HG03521 (cell line): ENCODE measurements around the gene LRRFIP1.
"Not testable (repeated sequence)": the region's sequence is repeated elsewhere in the genome, so short reads cannot be mapped to it uniquely, and the experiment has no call there.

Experiments
- ATAC-seq: cut with Tn5 transposase; IDR thresholded peaks from one replicate; pipeline ENCODE4 v1.9.1; 2021; ENCODE audit warnings: mild to moderate bottlenecking, moderate library complexity; ENCODE audit not compliant: unreplicated experiment

LRRFIP1 gene

GRCh38 chr2:237763812-237764211 lies 136.4 kb downstream of the LRRFIP1 start:
- ATAC-seq = no peak

DNA sequence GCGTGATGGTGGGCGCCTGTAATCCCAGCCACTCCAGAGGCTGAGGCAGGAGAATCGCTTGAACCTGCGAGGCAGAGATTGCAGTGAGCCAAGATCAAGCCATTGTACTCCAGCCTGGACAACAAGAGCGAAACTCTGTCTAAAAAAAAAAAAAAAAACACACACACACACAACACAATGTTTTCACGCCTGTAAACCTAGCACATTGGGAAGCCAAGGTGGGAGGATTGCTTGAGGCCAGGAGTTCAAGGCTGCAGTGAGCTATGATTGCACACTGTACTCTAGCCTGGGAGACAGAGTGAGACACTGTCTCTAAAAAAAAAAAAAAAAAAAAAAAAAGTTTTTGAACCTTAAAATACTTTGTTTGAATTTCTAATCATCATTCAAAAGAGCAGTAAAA lies 137.7 kb downstream of the LRRFIP1 start:
- ATAC-seq = not testable (repeated sequence)

DNA sequence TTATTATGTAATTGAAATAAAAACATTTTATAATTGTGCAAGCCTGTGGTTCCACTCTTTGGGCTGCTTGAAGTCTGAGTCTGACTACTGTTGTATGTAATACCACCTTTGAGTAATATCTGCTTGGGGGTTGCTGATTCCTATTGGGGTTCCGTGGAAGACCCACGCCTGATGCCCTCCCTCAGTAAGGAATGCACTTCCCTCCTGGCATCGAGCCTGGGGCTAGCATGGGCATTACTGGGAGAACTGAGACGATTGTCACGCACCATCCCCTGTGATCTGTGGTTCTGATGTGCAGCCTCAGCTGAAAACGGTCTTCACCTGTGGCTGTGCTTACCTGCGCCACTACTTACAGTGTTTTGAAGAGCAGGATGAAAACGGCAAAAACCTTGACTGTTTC lies 138.5 kb downstream of the LRRFIP1 start:
- no peak for ATAC-seq

GRCh38 chr2:237766340-237766739 lies 139.0 kb downstream of the LRRFIP1 start:
- ATAC-seq = no peak

DNA sequence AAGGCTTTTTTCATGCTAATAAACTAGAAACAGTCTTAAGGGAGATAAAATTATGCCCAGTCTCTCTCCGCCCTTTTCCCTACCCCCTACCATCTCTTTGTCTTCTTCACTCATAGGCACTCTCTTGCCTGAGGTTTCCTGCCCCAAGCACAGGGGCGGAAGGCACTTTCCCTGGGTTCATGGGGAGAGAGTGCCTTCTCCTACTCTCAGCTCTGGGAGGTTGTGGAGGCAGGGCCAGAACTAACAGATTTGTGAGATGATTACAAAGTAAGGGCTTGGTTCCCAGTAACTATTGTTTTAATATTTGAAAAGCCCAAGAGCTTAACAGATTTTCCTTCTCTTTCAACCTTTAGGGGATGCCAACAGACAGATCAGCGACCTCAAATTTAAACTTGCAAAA lies 145.1 kb downstream of the LRRFIP1 start:
- ATAC-seq = no peak

GRCh38 chr2:237773826-237774225 lies 146.4 kb downstream of the LRRFIP1 start:
- ATAC-seq = no peak

DNA sequence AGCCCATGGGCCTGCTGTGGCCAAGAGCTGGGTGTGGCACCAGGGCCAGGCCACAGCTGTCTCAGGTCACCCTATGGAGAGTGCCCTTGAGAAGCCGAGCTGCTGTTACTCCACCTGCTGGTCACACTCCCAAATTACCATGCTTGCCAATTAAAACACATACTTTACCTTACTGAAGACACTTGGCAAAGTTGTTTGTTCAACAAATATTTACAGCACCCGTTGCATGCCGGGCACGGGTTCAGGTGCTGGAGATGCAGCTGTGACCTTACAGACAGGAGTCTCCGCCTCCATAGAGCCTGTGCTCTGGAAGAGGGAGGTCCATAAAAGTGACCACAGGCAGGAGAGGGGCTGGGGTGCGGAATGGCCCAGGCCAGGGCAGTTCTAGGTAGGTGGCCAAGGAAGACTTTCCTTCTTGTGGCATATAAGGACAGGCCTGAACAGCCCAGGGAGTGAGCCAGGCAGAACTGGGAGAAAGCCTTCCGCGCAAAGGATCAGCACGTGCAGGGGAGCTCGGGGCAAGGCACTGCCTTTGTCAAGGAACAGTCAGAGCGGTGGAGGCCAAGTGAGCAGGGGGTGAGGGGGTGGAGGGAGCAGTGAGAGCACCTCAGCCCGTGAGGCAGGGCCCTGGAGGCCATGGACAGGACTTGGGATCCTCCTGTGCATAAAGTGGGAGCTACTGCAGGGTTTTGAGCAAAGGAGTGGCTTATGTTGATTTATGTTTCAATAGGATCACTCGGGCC lies 147.6 kb downstream of the LRRFIP1 start:
- ATAC-seq = no peak

DNA sequence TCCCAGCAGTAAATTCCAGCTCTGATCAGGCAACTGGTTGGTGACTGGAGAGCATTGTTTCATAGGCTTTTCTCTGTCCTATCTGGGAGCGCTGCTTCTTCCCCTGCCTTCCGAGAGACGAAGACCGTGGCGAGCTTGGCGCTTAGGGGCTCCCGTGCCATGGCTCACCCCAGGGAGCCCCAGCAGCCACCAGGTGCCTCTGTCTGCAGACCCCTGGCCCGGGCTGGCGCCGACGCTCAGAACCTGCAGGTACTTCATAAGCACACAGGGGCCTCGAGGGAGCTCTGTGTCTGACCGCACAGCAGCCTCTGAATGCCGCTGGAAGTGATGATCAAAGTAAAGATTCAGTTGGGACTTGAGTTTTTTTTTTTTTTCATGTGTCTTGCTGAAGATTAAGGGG lies 152.1 kb downstream of the LRRFIP1 start:
- no peak for ATAC-seq

GRCh38 chr2:237782181-237782580 lies 154.8 kb downstream of the LRRFIP1 start:
- no peak for ATAC-seq

DNA sequence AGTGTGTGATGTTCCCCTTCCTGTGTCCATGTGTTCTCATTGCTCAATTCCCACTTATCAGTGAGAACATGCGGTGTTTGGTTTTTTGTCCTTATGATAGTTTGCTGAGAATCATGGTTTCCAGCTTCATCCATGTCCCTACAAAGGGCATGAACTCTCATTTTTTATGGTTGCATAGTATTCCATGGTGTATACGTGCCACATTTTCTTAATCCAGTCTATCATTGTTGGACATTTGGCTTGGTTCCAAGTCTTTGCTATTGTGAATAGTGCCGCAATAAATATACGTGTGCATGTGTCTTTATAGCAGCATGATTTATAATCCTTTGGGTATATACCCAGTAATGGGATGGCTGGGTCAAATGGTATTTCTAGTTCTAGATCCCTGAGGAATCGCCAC lies 156.3 kb downstream of the LRRFIP1 start:
- not testable (repeated sequence) for ATAC-seq

DNA sequence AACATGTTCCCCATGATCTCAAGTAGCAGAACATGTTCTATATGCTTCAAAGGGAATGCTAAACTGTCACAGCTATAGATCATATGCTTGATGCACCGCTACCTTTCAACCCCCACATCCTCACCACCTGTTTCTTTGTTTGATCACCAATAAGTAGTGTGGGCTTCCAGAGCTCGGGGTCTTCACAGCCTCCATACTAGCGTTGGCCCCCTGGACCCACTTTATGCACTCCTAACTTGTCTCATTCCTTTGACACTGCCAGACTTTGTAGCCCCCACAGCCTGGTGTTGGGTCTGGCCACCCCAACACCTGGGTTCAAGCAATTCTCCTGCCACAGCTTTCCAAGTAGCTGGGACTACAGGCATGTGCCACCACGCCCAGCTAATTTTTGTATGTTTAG lies 159.5 kb downstream of the LRRFIP1 start:
- no peak for ATAC-seq

- ATAC-seq = no peak
Observed at GRCh38 chr2:237790353-237790752, 163.0 kb downstream of the LRRFIP1 start.

- no peak for ATAC-seq
Observed at GRCh38 chr2:237791977-237792727, 164.8 kb downstream of the LRRFIP1 start.

GRCh38 chr2:237797253-237797652 lies 169.9 kb downstream of the LRRFIP1 start:
- ATAC-seq = no peak

GRCh38 chr2:237798236-237799059 lies 171.1 kb downstream of the LRRFIP1 start, which contains the start of gene RBM44:
Gene RBM44 (plus strand): TSS chr2:237798779. CDS start chr2:237813610, 14,831 bp downstream.
- ATAC-seq = no peak

- no peak for ATAC-seq
Observed at GRCh38 chr2:237799060-237799428, 171.7 kb downstream of the LRRFIP1 start.

GRCh38 chr2:237801466-237801865 lies 174.1 kb downstream of the LRRFIP1 start:
- ATAC-seq = no peak

DNA sequence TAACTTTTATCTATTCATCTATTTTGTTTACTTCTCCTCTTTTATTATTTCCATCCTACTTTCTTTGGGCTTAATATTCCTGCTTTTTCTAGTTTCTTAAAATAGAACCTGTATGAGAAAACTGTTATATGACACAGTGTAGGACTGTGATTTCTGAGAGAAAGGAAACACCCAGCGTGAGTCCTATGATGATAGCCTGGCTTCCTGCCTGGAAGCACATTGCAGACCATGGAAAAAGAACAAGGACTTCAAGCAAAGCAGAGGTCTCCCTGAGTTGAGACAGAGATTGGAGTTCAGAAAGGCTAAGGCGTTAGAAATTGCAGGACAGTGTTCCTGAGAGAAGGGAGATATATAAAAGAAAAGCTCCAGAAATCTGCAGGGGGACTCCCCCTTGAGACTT lies 178.9 kb downstream of the LRRFIP1 start:
- no peak for ATAC-seq

- ATAC-seq = no peak
Observed at GRCh38 chr2:237815637-237816036, 188.2 kb downstream of the LRRFIP1 start.

DNA sequence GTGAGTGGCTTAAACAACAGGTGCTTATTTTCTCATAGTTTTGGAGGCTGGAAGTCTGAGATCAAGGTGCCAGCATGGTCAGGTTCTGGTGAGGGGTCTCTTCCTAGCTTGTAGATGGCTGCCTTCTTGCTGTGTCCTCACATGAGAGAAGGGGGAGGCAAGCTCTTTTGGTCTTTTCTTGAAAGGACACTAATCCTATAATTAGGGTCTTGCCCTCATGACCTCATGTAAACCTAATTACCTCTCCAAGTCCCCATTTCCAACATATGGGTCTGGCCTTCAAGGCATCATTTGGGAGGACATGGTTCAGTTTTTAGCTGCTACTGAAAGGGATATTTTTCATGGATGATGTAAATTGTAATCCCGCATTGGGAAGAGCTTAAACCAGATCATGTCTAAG lies 189.1 kb downstream of the LRRFIP1 start:
- no peak for ATAC-seq

DNA sequence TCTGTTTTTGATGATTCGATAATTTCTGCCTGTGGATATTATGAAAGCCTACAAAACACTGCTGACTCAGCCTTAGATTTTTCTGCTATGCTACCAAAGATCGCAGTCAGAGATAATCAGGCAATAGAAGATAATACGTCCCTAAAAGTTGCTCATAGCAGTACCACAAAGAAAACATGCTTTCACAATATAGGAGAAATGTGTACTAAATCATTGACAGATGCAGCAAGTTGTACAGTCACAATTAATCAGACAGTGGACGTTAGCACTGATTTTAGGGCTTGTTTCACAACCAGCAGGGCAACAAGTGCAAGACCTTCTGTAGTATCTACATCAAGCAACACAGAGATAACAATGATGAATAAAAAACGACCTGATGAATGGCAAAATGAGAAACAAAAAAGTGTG lies 190.7 kb downstream of the LRRFIP1 start:
- no peak for ATAC-seq
